Gastrocnemius medialis (tissue), 4 donors: ENCODE results near the gene MGAT5. TPM values are rescaled to one million over a fixed set of nuclear protein-coding genes. Genes with fewer than 3 reads are reported as not detected.

Experiments used
- ATAC-seq, 2 donors: fragments of 150-250 bp; one replicate each; pipeline ENCODE4 v1.9.1; 2016
- DNase-seq, 2 donors: peaks; one replicate each; pipeline ENCODE4 v3.0.0-alpha.2; 2019
- H3K27ac ChIP-seq, 4 donors: fragments of 200-600 bp; sonication (generic); 1 replicate in 1 of 4; 2 replicates in 3 of 4; pipeline ENCODE4 v1.5.1; 2016 to 2018; ENCODE audit warnings: mild to moderate bottlenecking in 2 of 4, moderate library complexity in 1 of 4
- H3K27me3 ChIP-seq, 3 donors: fragments of 200-600 bp; sonication (generic) in 2 of 3; 1 replicate in 1 of 3; 2 replicates in 2 of 3; pipeline versions ENCODE4 v1.5.1 to v1.6.0; 2016 to 2019; ENCODE audit warnings: mild to moderate bottlenecking in 1 of 3, moderate library complexity in 1 of 3
- H3K36me3 ChIP-seq, 2 donors: fragments of 200-600 bp; sonication (generic) in 1 of 2; one replicate each; pipeline ENCODE4 v1.5.1; 2017 to 2018
- H3K4me1 ChIP-seq, 2 donors: fragments of 200-600 bp; sonication (generic) in 1 of 2; one replicate each; pipeline ENCODE4 v1.5.1; 2016 to 2017; ENCODE audit warnings: mild to moderate bottlenecking in 2 of 2
- H3K4me3 ChIP-seq, 4 donors: fragments of 200-600 bp; sonication (generic) in 3 of 4; 1 replicate in 1 of 4; 2 replicates in 3 of 4; pipeline ENCODE4 v1.5.1; 2016 to 2019; ENCODE audit warnings: mild to moderate bottlenecking in 2 of 4
- H3K9me3 ChIP-seq, 3 donors: fragments of 200-600 bp; sonication (generic) in 2 of 3; 1 replicate in 1 of 3; 2 replicates in 2 of 3; pipeline ENCODE4 v1.5.1; 2016 to 2019
- CTCF ChIP-seq, 5 experiments: fragments of 450-650 bp in 3 of 5; fragments of 200-600 bp in 2 of 5; sonication (generic) in 2 of 5; IDR thresholded peaks in 4 of 5; conservative IDR thresholded peaks in 1 of 5; 1 replicate in 4 of 5; 2 replicates in 1 of 5; pipeline ENCODE4 v1.5.1; 2016 to 2019; ENCODE audit warnings: antibody characterized with exemption in 5 of 5, mild to moderate bottlenecking in 3 of 5, moderate library complexity in 3 of 5
- POLR2A ChIP-seq, 2 donors: fragments of 450-650 bp; IDR thresholded peaks; one replicate each; pipeline ENCODE4 v1.6.1; 2017; ENCODE audit warnings: antibody characterized with exemption in 2 of 2, mild to moderate bottlenecking in 2 of 2, moderate library complexity in 2 of 2
- in situ Hi-C, 4 donors: fragments of 200-750 bp; cut with MboI; loops; one replicate each; pipeline versions ENCODE4 v1.15.0 to v1.8.0; 2017; ENCODE audit warnings: low sequenced_read_pairs in 4 of 4
- intact Hi-C: fragments of 100-400 bp; cut with DNase I; formaldehyde crosslinking; loops from one replicate; pipeline ENCODE4 v1.15.1; 2023; ENCODE audit warnings: low total_unique reads
- total RNA-seq, 4 donors: library from RNA; depleted of rRNA; stranded (reverse); fragments of >200 nt; gene quantifications; one replicate each; pipeline versions ENCODE4 v1.1.0 to v1.2.3, GENCODE V29; 2016

MGAT5 gene
- total RNA-seq, 4 donors from 2014 or later: 3.0 to 4.9 (median 3.3) TPM

DNA sequence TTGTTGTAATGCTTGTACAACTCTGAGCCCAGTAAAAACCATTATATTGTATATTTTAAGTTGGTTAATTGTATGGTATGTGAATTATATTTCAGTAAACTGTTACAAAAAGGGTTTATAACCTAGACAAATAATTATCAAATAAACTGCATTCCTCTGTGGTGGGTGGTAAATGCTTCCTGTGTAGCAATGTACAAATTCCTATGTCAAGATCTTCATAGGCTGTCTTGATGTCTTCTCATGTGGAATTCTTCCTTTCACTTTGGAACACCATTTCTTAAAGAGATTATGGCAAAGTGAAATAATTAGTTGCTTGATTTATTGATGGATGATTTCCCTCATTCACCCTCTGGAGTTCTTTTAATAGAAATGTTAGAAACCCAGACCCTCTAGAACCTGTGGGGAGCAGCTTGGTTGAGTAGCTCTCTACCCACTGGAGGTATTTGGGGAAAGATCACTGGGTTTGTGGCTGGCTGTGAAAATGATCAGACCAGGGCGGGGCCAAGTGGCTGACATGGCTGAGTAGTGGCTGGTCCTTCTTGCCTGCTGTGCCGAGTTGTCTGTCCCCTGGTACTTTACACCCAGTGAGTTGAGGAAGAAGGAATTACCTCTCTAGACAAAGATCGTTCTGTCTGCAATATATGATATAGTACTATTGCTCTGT, 22.4 kb upstream of the MGAT5 start:
- Histone ChIP-seq H3K9me3 (no peaks in the 10 kb centered on the region), H3K27ac (no peak overlapping the region), H3K27me3 (no peaks in the 10 kb centered on the region), H3K36me3 (no peaks in the 10 kb centered on the region), H3K4me1 (no peaks in the 10 kb centered on the region), H3K4me3 (no peak overlapping the region)
- intact Hi-C loops (no loop called here), in situ Hi-C loops (loop anchor here in 2 of 4 donors (10.0 to 25.0 kb wide), 3 partner anchors 117 to 344 kb away; no protein-coding TSS in a partner anchor)
- TF ChIP-seq POLR2A (IDR thresholded peaks at IDR 0.05) (no peak), CTCF (IDR thresholded peaks at IDR 0.05 in 4 of 5, conservative IDR thresholded peaks at IDR 0.05 in 1 of 5) (no peak)
- ATAC-seq (no peak), DNase-seq (no peak)

- Histone ChIP-seq H3K27me3 (no peaks in the 10 kb centered on the region), H3K36me3 (no peaks in the 10 kb centered on the region), H3K4me3 (no peak overlapping the region), H3K9me3 (no peaks in the 10 kb centered on the region), H3K27ac (no peak overlapping the region), H3K4me1 (no peaks in the 10 kb centered on the region)
- TF ChIP-seq POLR2A (IDR thresholded peaks at IDR 0.05) (no peak), CTCF (IDR thresholded peaks at IDR 0.05 in 4 of 5, conservative IDR thresholded peaks at IDR 0.05 in 1 of 5) (no peak)
- intact Hi-C loops (no loop called here), in situ Hi-C loops (loop anchor here in 2 of 4 donors (10.0 to 25.0 kb wide), 3 partner anchors 117 to 345 kb away; no protein-coding TSS in a partner anchor)
- ATAC-seq: no peak
- no peak for DNase-seq
Measured at GRCh38 chr2:134231965-134232340, 21.9 kb upstream of the MGAT5 start.

GRCh38 chr2:134232461-134232860, 21.4 kb upstream of the MGAT5 start:
- no peaks in the 10 kb centered on the region for H3K4me1 ChIP-seq
- intact Hi-C loops: no loop called here
- ATAC-seq: no peak

DNA sequence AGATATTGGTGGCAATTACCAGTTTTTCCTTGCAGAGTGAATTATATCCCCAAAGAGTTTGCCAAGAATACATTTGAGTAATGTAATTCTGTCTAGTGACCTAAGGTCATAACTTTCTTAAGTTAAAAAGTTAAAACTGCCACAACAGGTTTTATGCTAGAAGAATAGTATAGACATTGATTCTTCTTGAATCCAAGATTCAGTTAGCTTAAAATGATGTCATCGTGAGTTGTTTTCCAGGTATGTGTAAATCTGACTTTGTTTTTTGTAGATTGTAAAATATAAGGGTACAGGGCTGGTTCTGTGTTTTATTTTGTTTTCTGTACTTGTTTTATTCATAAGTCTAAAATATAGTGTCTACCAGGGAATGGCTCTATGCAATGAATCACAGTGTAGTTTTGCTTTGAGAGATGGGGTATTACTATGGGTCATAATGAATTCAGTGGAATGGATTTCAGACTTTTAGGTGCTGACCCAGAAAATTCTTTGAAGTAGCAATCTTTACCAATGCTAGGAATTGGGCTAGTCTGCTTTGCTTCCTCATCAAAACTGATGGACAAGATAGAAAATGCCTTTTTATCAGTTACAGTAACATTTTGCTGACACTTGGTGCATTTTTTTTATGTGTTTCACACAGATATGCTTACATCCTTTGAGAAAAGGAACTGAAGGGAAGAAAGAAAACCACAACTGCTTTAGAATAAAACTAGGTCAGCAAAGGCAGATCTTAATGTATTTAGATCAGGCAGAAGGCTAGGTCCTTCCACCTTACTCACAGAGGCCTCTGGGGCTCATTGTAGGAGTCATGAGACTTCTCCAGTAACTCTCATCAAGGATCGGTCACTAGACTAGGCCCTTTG, 20.8 kb upstream of the MGAT5 start:
- in situ Hi-C loops: loop anchor here in 2 of 4 donors (10.0 to 25.0 kb wide), 3 partner anchors 118 to 346 kb away; no protein-coding TSS in a partner anchor
- Histone ChIP-seq H3K36me3 (no peaks in the 10 kb centered on the region), H3K9me3 (no peaks in the 10 kb centered on the region), H3K27ac (no peak overlapping the region), H3K4me3 (no peak overlapping the region), H3K27me3 (no peaks in the 10 kb centered on the region), H3K4me1 (no peaks in the 10 kb centered on the region)
- DNase-seq (no peak), ATAC-seq (no peak)
- TF ChIP-seq POLR2A (IDR thresholded peaks at IDR 0.05) (no peak), CTCF (IDR thresholded peaks at IDR 0.05 in 4 of 5, conservative IDR thresholded peaks at IDR 0.05 in 1 of 5) (no peak)
- intact Hi-C loops: no loop called here

More at GRCh38 chr2:134232461-134232860, 21.4 kb upstream of the MGAT5 start:
- no peak for DNase-seq
- no peaks in the 10 kb centered on the region for H3K27me3 ChIP-seq
- no peak overlapping the region for H3K4me3 ChIP-seq
- in situ Hi-C loops: loop anchor here in 2 of 4 donors (10.0 to 25.0 kb wide), 3 partner anchors 118 to 345 kb away; no protein-coding TSS in a partner anchor
- no peak overlapping the region for H3K27ac ChIP-seq
- H3K36me3 ChIP-seq: no peaks in the 10 kb centered on the region
- TF ChIP-seq POLR2A (IDR thresholded peaks at IDR 0.05): no peak
- TF ChIP-seq CTCF (IDR thresholded peaks at IDR 0.05 in 4 of 5, conservative IDR thresholded peaks at IDR 0.05 in 1 of 5): no peak
- H3K9me3 ChIP-seq: no peaks in the 10 kb centered on the region
